Inflammatory macrophage treated with lipopolysaccharide for 1 hour (primary cell): Measurements from ENCODE around the gene OR9A4.
A peak's percentile ranks its signal among the peaks of the same experiment; 100 is the strongest.

ENCODE experiments used
- DNase-seq, 2 donors: peaks; one replicate each; pipeline ENCODE4 v3.0.0-alpha.2; 2020 to 2022

The OR9A4 gene

DNA sequence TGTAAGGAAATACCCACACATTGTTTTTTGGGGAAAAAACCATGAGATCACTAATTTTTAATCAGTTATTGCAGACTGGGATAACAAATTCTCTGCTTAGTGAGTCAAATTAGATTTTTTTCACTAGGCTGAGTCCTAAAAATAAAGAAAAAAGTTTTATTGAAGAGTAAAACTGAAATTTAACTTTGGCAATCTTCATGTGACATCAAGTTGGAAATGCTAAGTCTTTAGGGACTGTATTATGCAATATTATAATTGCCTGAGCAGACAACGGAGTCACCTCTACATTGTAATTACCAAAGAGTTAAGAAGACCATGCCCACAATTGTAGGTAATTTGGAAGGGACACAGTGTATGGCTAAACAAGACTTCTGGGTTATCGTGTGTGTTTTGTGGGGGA, 32.8 kb downstream of the OR9A4 start:
- DNase-seq = peak; percentile 63

DNA sequence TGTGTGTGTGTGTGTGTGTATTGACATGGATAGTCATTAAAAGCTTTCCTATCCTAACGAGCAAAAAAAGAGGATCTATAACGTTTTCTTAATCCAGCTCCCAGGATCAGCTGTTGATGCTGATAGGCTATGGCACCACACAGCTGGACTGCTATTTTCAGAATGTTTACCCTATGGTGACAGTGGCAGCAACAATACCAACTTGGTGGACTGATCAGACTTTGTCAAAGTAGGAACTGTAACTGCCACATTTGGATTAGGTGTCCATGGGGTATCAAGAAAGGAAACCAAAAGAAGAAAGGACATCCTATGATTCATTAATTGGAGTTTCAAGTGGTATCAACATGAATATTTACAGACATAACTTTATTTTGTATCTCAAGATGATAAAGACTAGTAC, 33.3 kb downstream of the OR9A4 start:
- DNase-seq = peak; percentile 43 to 53

DNA sequence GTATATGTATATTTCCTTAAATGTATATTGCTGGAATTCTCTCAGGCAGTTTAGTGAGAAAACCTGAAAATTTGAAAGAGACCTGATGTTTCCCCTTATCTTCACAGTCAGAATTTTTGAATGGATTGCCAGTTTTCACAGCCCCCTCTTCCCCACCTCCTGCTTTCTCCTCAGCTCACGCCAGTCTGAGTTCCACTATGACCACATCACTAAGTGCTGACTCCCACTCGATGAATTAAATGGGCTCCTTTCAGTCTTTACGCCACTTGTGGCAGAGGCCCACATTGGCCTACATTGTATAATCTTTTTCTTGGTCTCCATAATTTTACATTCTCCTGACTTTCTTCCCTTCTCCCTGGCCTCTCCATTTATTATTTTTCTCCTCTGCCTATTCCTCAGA, 33.7 kb downstream of the OR9A4 start:
- peak; percentile 47 to 53 for DNase-seq

DNA sequence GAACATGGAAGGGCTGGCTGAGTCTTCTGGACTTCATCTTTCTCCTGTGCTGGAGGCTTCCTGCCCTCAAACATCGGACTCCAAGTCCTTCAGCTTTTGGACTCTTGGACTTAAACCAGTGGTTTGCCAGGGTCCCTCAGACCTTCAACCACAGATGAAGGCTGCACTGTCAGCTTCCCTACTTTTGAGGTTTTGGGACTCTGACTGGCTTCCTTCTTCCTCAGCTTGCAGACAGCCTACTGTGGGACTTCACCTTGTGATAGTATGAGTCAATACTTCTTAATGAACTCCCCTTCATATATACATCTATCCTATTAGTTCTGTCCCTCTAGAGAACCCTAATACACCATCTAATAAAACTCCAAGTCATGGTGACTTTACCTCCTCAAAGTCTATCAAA, 34.6 kb downstream of the OR9A4 start:
- peak; percentile 59 to 61 for DNase-seq

DNA sequence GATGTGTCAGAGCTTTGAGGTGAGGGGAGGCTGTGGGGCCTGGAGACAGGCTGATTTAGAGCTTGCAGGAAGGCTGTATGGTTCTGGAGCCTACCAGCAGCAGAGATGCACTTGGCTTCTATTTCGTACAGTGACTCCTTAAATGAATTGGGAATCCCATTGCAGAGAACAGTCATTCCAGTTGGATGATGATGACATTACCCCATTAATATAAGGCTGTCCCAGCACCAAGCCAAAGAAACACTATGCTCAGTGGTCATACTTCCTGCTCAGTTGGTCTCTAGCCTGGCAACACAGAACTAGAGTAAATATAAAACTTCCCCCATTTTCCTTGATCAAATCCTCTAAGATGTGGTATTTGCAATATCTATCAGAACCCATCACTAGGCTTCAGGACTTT, 36.3 kb downstream of the OR9A4 start:
- no peak for DNase-seq

DNA sequence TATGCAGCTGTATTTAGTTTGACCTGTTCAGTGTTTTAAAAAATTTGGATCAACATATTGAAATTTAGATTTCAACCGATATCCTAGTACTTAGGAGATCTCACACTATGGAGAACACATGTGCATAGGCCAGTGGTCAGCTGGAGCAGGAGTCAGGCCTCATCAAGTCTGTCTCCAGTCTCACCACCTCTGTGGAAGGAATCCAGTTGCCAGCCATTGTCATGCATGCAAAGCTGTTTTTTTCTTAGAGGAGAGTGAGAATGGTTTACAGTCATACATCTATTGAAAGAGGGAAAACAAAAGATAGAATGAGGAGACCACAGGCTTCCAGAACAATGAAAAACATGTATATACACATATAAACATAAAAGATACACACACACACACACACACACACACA, 38.1 kb downstream of the OR9A4 start:
- DNase-seq = no peak

DNA sequence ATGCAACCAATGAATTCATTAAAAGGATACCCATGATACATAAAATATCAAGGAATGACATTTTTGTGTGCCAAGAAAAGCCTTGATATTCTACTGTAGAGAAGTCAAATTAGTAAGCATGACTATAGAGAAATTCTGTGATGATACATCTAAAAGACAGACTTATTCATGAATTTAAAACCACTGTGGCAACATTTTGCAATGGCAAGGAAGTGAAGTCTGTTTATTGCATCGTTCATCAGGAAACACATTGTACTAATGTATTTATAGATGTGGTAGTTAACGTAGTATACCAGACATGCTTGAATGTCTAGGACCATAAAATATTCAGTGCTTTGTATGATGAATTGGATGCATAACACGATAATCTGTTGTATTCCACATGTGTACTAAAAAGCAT, 39.9 kb downstream of the OR9A4 start:
- peak; percentile 75 to 80 for DNase-seq

DNA sequence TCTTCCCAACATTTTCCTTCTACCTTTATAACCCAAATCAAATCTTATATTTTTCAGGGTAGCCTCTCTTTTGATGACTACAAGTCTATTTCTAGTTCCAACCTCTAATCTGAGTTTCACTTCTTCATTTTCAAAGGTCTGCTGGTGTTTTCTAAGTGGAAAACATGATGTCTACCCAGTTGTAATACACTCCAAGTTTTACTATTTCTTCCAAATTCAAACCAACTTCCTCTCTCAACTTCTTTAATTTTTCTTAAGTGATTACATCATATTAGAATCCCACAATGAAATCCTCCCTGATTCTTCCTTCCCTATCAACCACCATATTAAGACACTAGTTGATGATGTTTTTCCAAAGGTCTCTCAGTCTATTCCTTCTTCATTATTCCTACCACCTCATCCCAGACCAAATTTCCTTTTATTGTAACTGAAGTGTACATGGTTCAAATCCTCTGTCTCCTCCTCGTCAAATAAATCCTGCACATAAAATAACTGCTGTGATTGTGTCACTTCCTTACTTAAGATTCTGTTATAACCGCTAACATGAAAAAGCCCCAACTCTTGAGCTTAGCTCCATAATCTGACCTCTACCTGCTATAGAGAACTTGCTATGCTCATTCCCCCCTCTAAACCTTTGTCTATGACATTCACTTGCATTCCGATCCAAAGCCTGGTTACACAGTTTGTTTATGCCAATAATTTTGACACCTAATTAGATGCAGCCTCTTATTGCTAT, 44.7 kb downstream of the OR9A4 start:
- peak; percentile 89 to 95 for DNase-seq
